ENCODE data around the gene GSDME. TPM values are rescaled to one million over a fixed set of nuclear protein-coding genes. Genes with fewer than 3 reads are reported as not detected.

GSDME gene
- total RNA-seq, 4 donors from 2014 or later, result 10.2 to 30.2 (median 16.4) TPM

DNA sequence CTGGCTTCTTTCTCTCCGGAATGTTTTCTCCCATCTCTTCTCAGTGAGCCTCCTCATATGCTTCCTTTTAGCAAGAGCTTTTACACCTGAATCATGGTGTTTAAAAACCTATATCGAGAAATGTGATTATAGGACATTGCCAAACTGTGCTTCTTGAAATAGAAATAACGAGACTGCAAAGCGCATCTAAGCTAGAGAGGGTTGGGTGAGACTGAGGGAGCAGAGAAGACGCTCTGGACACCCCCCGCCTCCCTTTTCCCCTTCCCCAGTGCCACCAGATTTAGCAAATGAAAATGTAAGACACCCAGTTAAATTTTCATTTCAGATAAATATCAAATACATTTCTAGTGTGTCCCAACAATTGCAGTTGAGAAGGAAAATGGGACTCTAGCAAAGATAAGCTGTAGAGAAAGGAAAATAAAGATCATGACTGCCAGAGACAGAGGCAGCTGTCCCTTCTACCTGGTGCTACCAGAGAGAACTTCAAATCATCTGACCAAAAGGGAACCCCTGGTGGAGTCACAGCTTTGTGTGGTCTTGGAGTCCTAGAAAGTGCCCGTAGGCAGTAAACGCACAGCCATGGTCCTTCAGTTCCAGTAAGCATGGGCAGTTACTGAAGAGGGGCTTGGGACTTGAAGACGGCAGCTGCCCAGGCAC, 14.6 kb downstream of the GSDME start:
- 85% methylated on average over 9 of the region's 9 CpGs for WGBS, 2 donors
- Histone ChIP-seq H3K4me3 (replicated peaks in 1 of 3) (no peak overlapping the region), H3K36me3 (no peaks in the 10 kb centered on the region), H3K9me3 (no peaks in the 10 kb centered on the region), H3K27me3 (no peaks in the 10 kb centered on the region), H3K27ac (no peak overlapping the region), H3K4me1 (peaks cover 0 to 3% of the 10 kb centered on the region in 2 donors)
- TF ChIP-seq, protein P1, sequence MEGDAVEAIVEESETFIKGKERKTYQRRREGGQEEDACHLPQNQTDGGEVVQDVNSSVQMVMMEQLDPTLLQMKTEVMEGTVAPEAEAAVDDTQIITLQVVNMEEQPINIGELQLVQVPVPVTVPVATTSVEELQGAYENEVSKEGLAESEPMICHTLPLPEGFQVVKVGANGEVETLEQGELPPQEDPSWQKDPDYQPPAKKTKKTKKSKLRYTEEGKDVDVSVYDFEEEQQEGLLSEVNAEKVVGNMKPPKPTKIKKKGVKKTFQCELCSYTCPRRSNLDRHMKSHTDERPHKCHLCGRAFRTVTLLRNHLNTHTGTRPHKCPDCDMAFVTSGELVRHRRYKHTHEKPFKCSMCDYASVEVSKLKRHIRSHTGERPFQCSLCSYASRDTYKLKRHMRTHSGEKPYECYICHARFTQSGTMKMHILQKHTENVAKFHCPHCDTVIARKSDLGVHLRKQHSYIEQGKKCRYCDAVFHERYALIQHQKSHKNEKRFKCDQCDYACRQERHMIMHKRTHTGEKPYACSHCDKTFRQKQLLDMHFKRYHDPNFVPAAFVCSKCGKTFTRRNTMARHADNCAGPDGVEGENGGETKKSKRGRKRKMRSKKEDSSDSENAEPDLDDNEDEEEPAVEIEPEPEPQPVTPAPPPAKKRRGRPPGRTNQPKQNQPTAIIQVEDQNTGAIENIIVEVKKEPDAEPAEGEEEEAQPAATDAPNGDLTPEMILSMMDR (IDR thresholded peaks at IDR 0.05), result no peak
- DNase-seq, result no peak
- intact Hi-C loops (cut with DNase I), result no loop called here

DNA sequence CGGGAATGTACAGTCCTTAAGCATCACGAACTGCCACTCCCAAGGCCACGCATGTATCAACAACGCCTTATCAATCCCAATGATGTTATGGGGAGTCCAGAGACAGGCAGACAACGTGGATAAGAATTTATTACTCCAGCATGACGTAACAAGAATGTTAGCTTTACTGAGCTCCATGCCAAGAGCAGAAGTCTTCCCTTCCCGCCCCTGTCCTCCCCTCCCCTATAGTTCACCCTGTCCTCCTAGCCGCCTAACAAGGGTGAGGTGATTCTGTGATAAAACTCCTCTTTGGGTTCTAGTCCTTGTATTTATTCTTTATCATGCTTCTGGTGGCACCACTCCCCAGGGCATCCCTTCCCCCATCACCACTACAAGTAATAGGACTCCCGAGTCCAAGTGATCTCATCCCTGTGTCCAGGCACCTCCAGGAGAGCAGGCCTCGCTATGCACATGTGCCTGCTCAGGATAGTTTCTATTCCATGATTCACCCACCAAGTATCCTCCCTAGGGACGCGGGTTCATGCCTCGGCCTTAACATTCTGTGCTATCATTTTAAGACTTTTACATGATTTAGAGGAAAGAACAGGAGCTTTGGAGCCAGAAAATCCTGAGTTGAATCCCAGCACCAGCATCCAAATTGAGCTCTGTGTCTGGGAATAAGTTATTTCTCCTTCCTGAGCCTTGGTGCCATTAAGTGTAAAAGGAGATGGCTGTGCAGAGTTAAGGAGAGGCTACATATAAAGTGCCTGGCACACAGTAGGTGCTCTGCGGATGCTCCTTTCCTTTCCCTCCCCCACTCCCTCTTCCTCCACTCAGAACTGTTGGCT, 15.4 kb downstream of the GSDME start:
- Histone ChIP-seq H3K36me3 (no peaks in the 10 kb centered on the region), H3K27ac (no peak overlapping the region), H3K4me3 (replicated peaks in 1 of 3) (no peak overlapping the region), H3K9me3 (no peaks in the 10 kb centered on the region), H3K4me1 (peaks cover 0 to 4% of the 10 kb centered on the region in 2 donors), H3K27me3 (no peaks in the 10 kb centered on the region)
- intact Hi-C loops (cut with DNase I), result no loop called here
- 87 to 92% methylated on average over 14 of the region's 14 CpGs for WGBS, 2 donors
- no peak for TF ChIP-seq POLR2A (IDR thresholded peaks at IDR 0.05)
- TF ChIP-seq, protein P1 (IDR thresholded peaks at IDR 0.05), result no peak
- no peak for DNase-seq

DNA sequence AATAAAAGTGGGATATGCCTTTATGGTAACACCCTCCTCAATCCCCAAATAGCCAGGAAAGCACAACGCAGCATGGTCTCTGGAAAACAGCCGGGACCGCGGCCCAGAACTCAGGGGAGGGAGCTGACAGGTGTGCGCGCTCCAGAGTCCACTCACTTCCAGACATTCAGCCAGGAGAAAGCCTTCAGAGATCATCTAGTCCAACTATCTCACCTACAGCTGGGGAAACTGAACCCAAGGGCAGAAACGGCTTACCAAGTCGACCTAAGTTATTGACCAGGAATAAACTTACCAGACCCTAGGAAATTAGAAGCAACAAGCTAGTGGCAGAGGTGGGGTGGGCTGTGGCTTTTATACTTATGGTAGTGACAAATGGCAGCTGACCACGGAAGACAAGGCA, 16.4 kb downstream of the GSDME start:
- H3K4me1 ChIP-seq, result peaks cover 0 to 4% of the 10 kb centered on the region in 2 donors
- no peak overlapping the region for H3K27ac ChIP-seq
- H3K4me3 ChIP-seq (replicated peaks in 1 of 3), result no peak overlapping the region
- no peak for DNase-seq
- no peaks in the 10 kb centered on the region for H3K27me3 ChIP-seq
- WGBS, 2 donors, result 94 to 97% methylated on average over 9 of the region's 9 CpGs
- no peaks in the 10 kb centered on the region for H3K9me3 ChIP-seq
- intact Hi-C loops (cut with DNase I), result no loop called here
- TF ChIP-seq POLR2A (IDR thresholded peaks at IDR 0.05), result no peak
- TF ChIP-seq, protein P1 (IDR thresholded peaks at IDR 0.05), result no peak
- H3K36me3 ChIP-seq, result no peaks in the 10 kb centered on the region

DNA sequence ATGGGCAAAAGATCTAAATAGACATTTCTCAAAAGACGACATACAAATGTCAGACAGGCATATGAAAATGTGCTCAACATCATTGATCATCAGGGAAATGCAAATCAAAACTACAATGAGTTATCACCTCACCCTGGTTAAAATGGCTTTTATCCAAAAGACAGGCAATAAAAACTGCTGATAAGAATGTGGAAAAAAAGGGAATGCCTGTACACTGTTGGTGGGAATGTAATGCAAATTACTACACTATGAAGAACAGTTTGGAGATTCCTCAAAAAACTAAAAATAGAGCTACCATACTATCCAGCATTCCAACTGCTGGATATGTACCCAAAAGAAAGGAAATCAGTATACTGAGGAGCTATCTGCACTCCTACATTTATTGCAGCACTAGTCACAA, 18.0 kb downstream of the GSDME start:
- Histone ChIP-seq H3K36me3 (no peaks in the 10 kb centered on the region), H3K27me3 (no peaks in the 10 kb centered on the region), H3K9me3 (no peaks in the 10 kb centered on the region), H3K4me3 (replicated peaks in 1 of 3) (no peak overlapping the region), H3K4me1 (peaks cover 0 to 4% of the 10 kb centered on the region in 2 donors), H3K27ac (no peak overlapping the region)
- no peak for DNase-seq
- WGBS, 2 donors, result 36 to 91% methylated on average over 1 of the region's 1 CpG
- TF ChIP-seq, protein P1 (IDR thresholded peaks at IDR 0.05), result no peak
- no peak for TF ChIP-seq POLR2A (IDR thresholded peaks at IDR 0.05)
- intact Hi-C loops (cut with DNase I), result no loop called here

DNA sequence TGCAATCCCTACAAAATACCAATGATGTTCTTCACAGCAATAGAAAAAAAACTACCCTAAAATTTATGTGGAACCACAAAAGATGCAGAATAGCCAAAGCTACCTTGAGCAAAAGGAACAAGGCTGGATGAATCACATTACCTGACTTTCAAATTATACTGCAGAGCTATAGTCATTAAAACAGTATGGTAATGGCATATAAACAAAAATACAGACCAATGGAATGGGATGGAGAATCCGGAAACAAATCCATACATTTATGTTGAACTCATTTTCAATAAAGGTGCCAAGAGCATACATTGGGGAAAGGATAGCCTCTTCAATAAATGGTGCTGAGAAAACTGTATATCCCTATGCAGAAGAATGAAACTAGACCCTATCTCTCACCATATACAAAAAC, 18.7 kb downstream of the GSDME start:
- no peak for DNase-seq
- Histone ChIP-seq H3K36me3 (no peaks in the 10 kb centered on the region), H3K9me3 (no peaks in the 10 kb centered on the region), H3K4me3 (replicated peaks in 1 of 3) (no peak overlapping the region), H3K4me1 (peaks cover 0 to 7% of the 10 kb centered on the region in 2 donors), H3K27me3 (no peaks in the 10 kb centered on the region), H3K27ac (no peak overlapping the region)
- intact Hi-C loops (cut with DNase I), result no loop called here
- WGBS, 2 donors, result 98% methylated on average over 1 of the region's 1 CpG
- TF ChIP-seq POLR2A (IDR thresholded peaks at IDR 0.05), result no peak
- TF ChIP-seq, protein P1 (IDR thresholded peaks at IDR 0.05), result no peak
